HG03175 (cell line): Measurements from ENCODE around the gene ASAP3.
"Not testable (repeated sequence)": the region's sequence is repeated elsewhere in the genome, so short reads cannot be mapped to it uniquely, and the experiment has no call there.

Source experiments
- ATAC-seq: cut with Tn5 transposase; IDR thresholded peaks from one replicate; pipeline ENCODE4 v1.9.1; 2021; ENCODE audit warnings: mild to moderate bottlenecking, moderate library complexity; ENCODE audit not compliant: unreplicated experiment

ASAP3 gene

GRCh38 chr1:23399229-23399628 lies 84.8 kb downstream of the ASAP3 start:
- no peak for ATAC-seq

DNA sequence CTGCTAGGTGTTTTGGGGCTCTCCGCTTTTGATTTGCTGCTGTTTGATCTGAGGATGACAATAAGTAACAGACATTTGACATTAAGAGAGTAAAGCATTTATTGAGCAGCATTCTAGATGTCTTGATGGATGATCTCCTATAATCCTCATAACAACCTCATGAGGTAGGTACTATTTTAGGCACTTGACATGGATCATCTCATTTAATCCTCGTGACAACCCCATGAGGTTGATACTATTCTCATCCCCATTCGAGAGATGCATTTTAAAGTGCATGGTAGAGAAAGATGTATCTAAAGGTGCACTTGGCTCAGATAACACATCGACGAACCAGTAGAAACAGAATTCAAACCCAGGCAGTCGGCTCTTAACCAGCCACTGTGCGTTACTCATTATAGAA lies 86.1 kb downstream of the ASAP3 start:
- ATAC-seq: no peak

GRCh38 chr1:23396380-23396779 lies 87.6 kb downstream of the ASAP3 start:
- ATAC-seq: no peak

DNA sequence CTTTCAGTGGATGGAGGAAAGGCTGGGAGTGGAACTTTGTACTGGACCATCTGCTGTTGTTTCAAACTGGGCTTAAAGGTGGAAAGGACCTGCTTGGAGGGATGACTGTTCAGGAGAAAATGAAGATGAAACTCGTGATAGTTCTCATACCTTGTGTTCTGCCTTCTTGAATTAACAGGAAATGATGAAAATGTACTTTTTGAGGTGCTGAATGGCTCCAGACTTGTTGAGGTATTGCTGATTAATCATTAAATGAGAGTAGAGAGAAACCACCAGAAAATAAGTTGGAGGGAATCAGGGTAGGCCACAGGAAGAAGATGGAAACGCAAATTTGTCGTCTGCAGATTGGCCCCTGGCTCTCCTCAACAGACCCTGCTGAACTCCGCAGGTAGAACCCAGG lies 88.1 kb downstream of the ASAP3 start:
- no peak for ATAC-seq

- no peak for ATAC-seq
Observed at GRCh38 chr1:23395154-23395724, 88.7 kb downstream of the ASAP3 start.

GRCh38 chr1:23394684-23395083 lies 89.3 kb downstream of the ASAP3 start:
- no peak for ATAC-seq

- no peak for ATAC-seq
Observed at GRCh38 chr1:23394181-23394580, 89.8 kb downstream of the ASAP3 start.

DNA sequence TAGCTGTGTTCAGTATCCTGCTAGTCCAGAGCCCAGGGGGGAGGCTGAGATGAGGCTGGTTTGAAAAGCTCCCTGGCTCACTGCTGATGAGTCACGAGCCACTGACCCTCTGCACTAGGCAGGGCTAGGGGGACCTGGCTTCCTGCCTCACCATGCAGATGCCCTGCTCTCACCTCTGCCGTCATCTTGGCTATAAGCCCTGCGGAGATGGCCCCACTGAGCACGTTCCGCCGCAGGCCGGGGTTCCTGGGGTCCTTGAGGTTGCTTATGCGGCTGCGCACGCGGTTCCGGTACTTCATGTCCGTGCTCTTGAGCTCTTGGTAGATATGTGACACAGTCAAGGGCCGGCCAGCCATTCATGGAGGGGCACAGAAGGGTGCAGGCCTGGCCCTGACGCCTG lies 90.3 kb downstream of the ASAP3 start:
- ATAC-seq: no peak

DNA sequence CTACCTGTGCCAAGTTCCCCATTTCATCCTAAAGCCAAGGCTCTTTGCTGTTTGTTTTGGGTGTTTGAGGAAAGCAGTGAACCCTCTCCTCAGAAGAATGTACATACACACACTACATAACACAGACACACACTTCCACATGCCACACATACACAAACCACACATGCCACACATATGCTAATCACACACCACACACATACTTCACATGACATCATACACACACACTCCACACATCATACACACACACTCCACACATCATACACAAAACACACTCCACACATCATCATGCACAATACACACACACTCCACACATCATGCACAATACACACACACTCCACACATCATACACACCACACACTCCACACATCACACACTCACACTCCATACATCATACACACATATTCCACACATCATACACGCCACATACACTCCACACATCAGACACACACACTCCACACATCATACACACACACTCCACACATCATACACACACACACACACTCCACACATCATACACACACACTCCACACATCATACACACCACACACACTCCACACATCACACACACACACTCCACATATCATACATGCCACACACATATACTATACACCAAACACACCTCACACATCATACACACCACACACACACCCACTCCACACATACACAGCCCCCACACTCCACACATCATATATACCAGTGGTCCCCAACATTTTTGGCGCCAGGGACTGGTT lies 91.7 kb downstream of the ASAP3 start:
- no peak for ATAC-seq

DNA sequence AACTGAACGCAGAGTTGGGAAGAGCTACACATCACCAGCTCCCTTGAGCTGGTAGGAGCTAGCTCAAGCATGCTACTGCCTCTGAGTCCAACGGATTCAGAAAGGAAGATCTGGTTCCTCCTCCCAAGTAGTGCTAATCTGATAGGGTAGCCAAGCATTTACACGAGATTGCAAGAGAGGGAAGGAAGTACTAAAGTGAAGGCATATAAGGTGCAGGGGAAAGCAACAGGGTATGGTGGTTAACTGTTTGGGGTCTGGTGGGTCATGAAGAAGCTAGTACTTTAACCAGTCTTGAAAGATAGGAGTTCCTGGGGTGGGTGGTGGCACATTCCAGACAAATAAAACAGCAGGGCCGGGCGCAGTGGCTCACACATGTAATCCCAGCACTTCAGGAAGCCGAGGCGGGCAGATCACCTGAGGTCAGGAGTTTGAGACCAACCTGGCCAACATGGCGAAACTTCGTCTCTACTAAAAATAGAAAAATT lies 94.1 kb downstream of the ASAP3 start:
- ATAC-seq: no peak

DNA sequence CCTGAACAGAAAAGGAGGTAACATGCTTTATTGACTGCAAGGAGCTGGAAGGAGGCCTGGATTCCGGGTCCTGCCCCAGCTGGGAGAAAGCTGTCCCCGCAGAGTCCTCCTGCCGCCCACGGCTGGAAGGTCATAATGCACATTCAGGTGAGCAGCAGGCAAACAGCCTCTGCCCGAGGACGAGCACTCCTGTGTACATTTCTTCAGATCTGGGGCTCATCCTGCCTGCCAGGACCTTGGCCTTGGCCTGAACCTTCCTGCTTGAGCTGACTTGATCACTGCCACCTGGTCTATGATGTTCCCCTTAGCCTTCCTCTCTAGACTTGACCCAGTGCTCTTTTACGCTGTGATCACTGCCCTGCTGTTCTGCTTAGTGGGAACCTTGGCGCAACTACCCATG lies 96.5 kb downstream of the ASAP3 start:
- no peak for ATAC-seq

DNA sequence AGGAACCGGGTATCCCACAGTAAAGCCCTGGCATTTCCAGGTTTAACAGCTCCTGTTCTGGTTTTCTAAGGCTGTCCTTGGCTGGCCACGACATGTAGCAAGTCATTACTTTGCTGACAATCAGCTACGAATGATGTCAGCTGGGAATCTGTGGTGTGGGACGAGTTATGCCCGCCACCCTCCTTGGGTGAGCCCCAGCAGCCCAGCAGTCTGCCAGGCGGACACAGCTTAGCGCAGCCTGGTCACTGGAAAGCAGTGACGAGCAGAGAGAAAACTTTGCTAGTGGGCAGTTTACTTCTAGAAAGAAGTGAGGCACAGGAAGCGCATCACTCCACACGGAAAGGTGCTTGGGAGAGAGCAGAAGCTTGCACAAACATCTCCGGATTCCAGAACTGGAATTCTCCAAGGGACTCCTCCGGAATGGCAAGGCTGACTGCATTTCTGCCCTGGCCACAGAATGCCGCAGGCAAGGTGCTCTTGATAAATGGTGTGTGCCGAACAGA lies 98.8 kb downstream of the ASAP3 start:
- ATAC-seq: no peak

DNA sequence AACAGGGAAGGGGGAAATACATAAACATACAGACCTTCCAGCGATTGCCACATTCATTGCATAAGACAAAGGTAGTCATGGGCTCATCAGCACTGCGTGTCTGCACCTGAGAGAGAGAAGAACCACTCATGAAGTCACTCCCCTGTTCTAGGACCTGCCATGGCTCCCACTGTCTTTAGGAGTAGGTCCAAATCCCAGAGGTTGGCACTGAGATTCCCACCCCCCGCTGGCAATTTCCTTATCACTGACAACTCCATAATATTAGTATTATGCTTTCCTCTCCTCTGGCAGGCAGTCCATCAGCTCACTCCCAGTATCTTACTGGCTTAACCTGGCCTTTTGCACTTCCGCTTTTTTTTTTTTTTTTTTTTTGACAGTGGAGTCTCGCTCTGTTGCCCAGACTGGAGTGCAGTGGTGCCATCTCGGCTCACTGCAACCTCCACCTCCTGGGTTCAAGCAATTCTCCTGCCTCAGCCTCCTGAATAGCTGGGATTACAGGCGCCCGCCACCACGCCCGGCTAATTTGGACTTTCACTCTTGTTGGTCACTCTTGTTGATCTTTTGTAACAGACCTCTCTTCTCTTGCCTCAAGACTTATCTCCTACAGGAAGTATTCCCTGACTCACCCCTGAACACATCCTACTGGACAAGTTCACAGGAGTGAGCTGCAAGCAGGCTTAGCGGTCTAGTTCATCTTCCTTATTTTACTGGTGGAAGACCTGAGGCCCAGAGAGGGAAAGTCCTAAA lies 99.5 kb downstream of the ASAP3 start:
- ATAC-seq: no peak

DNA sequence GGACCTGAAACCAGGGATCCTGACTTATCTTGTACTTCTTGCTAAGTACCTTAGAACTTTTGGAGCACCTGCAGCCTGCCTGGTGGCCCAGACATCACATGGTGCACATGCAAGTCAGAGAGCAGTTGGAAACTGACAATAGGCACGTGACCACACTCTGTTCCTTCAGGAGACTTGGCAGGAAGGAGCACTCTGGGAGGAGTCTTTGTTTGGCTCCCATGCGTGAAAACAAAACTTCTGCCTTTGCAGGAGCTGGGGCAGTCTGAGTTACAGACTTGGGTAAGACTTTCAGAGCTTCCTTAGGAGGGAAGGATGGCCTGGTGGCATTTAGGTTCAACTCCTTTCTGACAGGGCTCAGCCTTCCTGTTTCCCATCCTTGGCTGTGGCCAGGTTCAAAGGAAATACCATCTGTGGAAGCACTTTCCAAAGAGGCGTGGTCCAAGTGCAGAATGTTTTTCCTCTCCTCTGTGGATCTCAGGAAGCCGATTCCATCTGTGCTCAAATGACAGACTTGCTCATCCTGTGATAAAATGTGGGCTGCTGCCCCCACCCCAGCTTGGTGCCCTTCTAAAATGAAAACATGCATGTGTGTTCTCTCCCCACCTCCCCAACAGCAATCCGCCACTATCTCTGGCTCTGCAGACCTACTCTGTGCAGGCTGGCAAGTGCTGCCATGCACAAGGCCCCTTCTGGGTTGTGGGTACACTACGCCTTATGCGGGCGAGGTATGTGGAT lies 100.2 kb downstream of the ASAP3 start:
- ATAC-seq: no peak

DNA sequence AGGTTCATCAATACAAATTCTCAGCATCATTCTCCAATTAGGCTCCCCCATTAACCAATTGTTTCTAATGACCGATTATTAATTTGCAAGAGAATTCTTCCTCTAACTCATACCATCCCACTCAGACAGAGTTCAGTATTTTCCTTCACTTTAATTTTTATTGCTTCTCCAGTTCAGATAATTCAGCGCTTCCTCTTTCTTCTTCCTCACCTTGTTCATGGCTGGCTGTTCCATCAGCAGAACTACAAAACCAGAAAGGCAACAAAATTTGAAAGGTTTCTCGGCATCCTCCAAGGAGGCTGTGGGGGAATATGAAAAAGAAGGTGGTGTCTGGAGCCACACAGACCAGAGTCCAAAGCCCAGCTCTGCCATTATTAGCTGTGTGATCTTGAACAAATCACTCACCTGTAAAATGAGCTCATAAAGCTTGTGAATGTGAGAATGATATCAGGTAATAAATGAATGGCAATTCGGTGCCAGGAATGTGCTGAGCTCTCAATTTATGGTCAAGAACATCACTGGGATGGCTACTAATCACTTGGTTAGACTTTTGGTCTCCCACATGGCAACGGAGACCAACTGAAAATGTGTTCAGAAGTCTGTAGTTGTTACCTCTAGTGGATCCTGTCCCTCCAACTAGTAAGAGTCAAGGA lies 102.6 kb downstream of the ASAP3 start:
- no peak for ATAC-seq

DNA sequence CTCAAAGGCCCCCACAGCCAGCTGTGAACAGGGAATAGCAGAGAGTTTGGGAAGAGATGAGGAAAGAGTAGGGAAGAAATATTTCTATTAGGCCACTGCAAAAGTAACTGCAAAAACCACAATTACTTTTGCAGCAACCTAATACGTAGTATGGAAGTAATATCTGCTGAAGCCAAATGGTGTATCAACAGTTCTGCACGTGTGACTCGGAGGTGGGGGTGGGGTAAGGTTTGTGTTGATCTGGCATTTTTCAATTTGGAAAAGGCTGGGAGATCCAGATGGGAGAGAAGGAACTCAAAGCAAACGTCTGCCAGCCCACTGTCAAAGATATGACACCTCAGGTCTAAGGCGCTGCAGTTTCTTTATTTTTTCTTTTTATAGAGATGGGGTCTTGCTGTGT lies 103.3 kb downstream of the ASAP3 start:
- no peak for ATAC-seq

- ATAC-seq: not testable (repeated sequence)
Observed at GRCh38 chr1:23380236-23380635, 103.7 kb downstream of the ASAP3 start.
